SK-N-SH (cell line): Measurements from ENCODE around the gene OBSCN. TPM values are rescaled to one million over a fixed set of nuclear protein-coding genes. Genes with fewer than 3 reads are reported as not detected.

Experiments used
- CTCF ChIA-PET: fragments of 300-600, 350-600 bp; formaldehyde crosslinking; extraction: SDS; loops from one replicate; lab custom pipeline; 2021; lab: Yijun Ruan, JAX
- POLR2A ChIA-PET: fragments of 350-600 bp; sonication (Branson Sonifier 250); formaldehyde crosslinking; extraction: SDS; loops from one replicate; lab custom pipeline; 2020; ENCODE audit warnings: antibody characterized with exemption, inconsistent platforms; lab: Yijun Ruan, JAX
- DNase-seq: peaks from one replicate; pipeline ENCODE4 v3.0.0; 2012
- H2AFZ ChIP-seq: fragments of 200-600 bp; sonication (generic); 2 replicates; pipeline ENCODE4 v1.8.1; 2016; ENCODE audit warnings: antibody characterized with exemption, mild to moderate bottlenecking, low read depth
- H3F3A ChIP-seq: fragments of 200-600 bp; sonication (generic); replicated peaks from 2 replicates; pipeline ENCODE3; 2016; ENCODE audit warnings: antibody characterized with exemption, mild to moderate bottlenecking; ENCODE audit not compliant: insufficient read depth
- H3K27ac ChIP-seq, 2 experiments: fragments of 200-500 bp in 1 of 2; fragments of 200-600 bp in 1 of 2; sonication (Bioruptor generic) in 1 of 2; sonication (generic), shearing (Covaris generic) in 1 of 2; 2 replicates each; pipeline versions ENCODE4 v1.5.1 to v1.6.1; 2014 to 2016; ENCODE audit warnings: low read depth in 2 of 2, inconsistent platforms in 1 of 2, low read length in 1 of 2, mild to moderate bottlenecking in 1 of 2, mixed read lengths in 1 of 2
- H3K27me3 ChIP-seq: fragments of 200-600 bp; sonication (generic), shearing (Covaris generic); 2 replicates; pipeline ENCODE4 v1.6.1; 2016; ENCODE audit warnings: mixed run types; ENCODE audit not compliant: insufficient read depth
- H3K36me3 ChIP-seq, 2 experiments: fragments of 200-500 bp in 1 of 2; fragments of 200-600 bp in 1 of 2; sonication (Bioruptor generic) in 1 of 2; sonication (generic) in 1 of 2; replicated peaks in 1 of 2; 2 replicates each; pipeline versions ENCODE3 to v1.5.1; 2014 to 2016; ENCODE audit warnings: low read length in 1 of 2, mild to moderate bottlenecking in 1 of 2; ENCODE audit not compliant: insufficient read depth in 2 of 2, control insufficient read depth in 1 of 2
- H3K4me1 ChIP-seq, 2 experiments: fragments of 200-500 bp in 1 of 2; fragments of 200-600 bp in 1 of 2; sonication (Bioruptor generic) in 1 of 2; sonication (generic), shearing (Covaris generic) in 1 of 2; 2 replicates each; pipeline versions ENCODE4 v1.5.1 to v1.6.1; 2014 to 2016; ENCODE audit warnings: low read depth in 1 of 2, low read length in 1 of 2, mixed run types in 1 of 2; ENCODE audit not compliant: insufficient read depth in 2 of 2, control insufficient read depth in 1 of 2
- H3K4me2 ChIP-seq: fragments of 200-600 bp; sonication (generic), shearing (Covaris generic); 2 replicates; pipeline ENCODE4 v1.6.1; 2017; ENCODE audit warnings: mixed run types
- H3K4me3 ChIP-seq, 2 experiments: fragments of 200-500 bp in 1 of 2; fragments of 200-600 bp in 1 of 2; sonication (Bioruptor generic) in 1 of 2; sonication (generic), shearing (Covaris generic) in 1 of 2; 2 replicates each; pipeline versions ENCODE4 v1.5.1 to v1.8.1; 2014 to 2016; ENCODE audit warnings: low read depth in 2 of 2, inconsistent platforms in 1 of 2, low read length in 1 of 2, mild to moderate bottlenecking in 1 of 2, mixed read lengths in 1 of 2, moderate library complexity in 1 of 2
- H3K79me2 ChIP-seq: fragments of 200-600 bp; sonication (generic); 2 replicates; pipeline ENCODE4 v1.8.1; 2017; ENCODE audit warnings: mild to moderate bottlenecking; ENCODE audit not compliant: insufficient read depth
- H3K9ac ChIP-seq: fragments of 200-600 bp; sonication (generic); 2 replicates; pipeline ENCODE4 v1.6.1; 2017; ENCODE audit warnings: mixed run types
- H3K9me2 ChIP-seq: fragments of 200-600 bp; sonication (generic); 2 replicates; pipeline ENCODE4 v1.6.1; 2017; ENCODE audit warnings: mixed run types
- H3K9me3 ChIP-seq: fragments of 200-600 bp; sonication (generic); 2 replicates; pipeline ENCODE4 v1.6.1; 2017; ENCODE audit warnings: mixed run types, mild to moderate bottlenecking, moderate library complexity
- H4K20me1 ChIP-seq: fragments of 200-600 bp; sonication (generic); 2 replicates; pipeline ENCODE4 v1.6.1; 2017; ENCODE audit warnings: mild to moderate bottlenecking, mixed run types; ENCODE audit not compliant: insufficient read depth
- ELF1 ChIP-seq: IDR thresholded peaks from 2 replicates; pipeline ENCODE4 v1.4.0; 2012
- EZH2phosphoT487 ChIP-seq: fragments of 200-600 bp; sonication (generic); IDR thresholded peaks from 2 replicates; pipeline ENCODE4 v1.6.1; 2017; ENCODE audit warnings: low read depth, mixed run types, mild to moderate bottlenecking, antibody characterized with exemption, moderate library complexity, borderline replicate concordance
- FOSL2 ChIP-seq: IDR thresholded peaks from 2 replicates; pipeline ENCODE4 v1.4.0; 2012; ENCODE audit warnings: low read depth, mild to moderate bottlenecking, moderate library complexity, borderline replicate concordance
- FOXJ3 ChIP-seq: sonication (generic); formaldehyde crosslinking; IDR thresholded peaks from 2 replicates; pipeline ENCODE4 v1.5.1; 2020; ENCODE audit warnings: mild to moderate bottlenecking, missing genetic modification reagents
- PBX3 ChIP-seq: IDR thresholded peaks from 2 replicates; pipeline ENCODE4; 2012
- RAD21 ChIP-seq: IDR thresholded peaks from 2 replicates; pipeline ENCODE4 v1.6.1; 2012; ENCODE audit warnings: mild to moderate bottlenecking, low read length
- RCOR1 ChIP-seq: fragments of 150-350 bp; IDR thresholded peaks from 2 replicates; pipeline ENCODE4 v1.6.1; 2017; ENCODE audit warnings: antibody characterized with exemption, low read length
- REST ChIP-seq: IDR thresholded peaks from 2 replicates; pipeline ENCODE4 v1.6.1; 2012; ENCODE audit warnings: mild to moderate bottlenecking, low read depth, low read length, moderate library complexity
- SIN3A ChIP-seq: IDR thresholded peaks from 2 replicates; pipeline ENCODE4 v1.6.1; 2012; ENCODE audit warnings: low read depth, mild to moderate bottlenecking, low read length, moderate library complexity, borderline replicate concordance
- SMC3 ChIP-seq: IDR thresholded peaks from 2 replicates; pipeline ENCODE4 v1.6.1; 2012; ENCODE audit warnings: low read depth, low read length, improper control_type of control experiment
- TCF12 ChIP-seq: IDR thresholded peaks from 2 replicates; pipeline ENCODE4 v1.4.0; 2012
- TEAD4 ChIP-seq: IDR thresholded peaks from 2 replicates; pipeline ENCODE4 v1.4.0; 2012; ENCODE audit warnings: mild to moderate bottlenecking, borderline replicate concordance; ENCODE audit not compliant: insufficient read depth
- YY1 ChIP-seq: IDR thresholded peaks from 2 replicates; pipeline ENCODE4 v1.4.0; 2012; ENCODE audit warnings: low read depth, mild to moderate bottlenecking
- WGBS: methylation state at CpG from one replicate; pipeline ENCODE4 v1.1.6; 2017; ENCODE audit warnings: low lambda C conversion rate; 5-methylcytosine and 5-hydroxymethylcytosine counted together
- polyA plus RNA-seq, 3 experiments: library from polyadenylated mRNA; depleted of rRNA; stranded (reverse); fragments of >200 nt; gene quantifications; 2 replicates each; pipeline ENCODE4 v1.2.3, GENCODE V29; 2012

Gene OBSCN
- polyA plus RNA-seq, 1 of the 3 experiments (the other 2 are of a cell fraction): 4.0 TPM

GRCh38 chr1:228321895-228322294 lies 114.1 kb downstream of the OBSCN start:
- H3K27me3 ChIP-seq: no peaks in the 10 kb centered on the region
- H3K9ac ChIP-seq: no peak overlapping the region
- H3K27ac ChIP-seq: no peak overlapping the region
- H3K9me2 ChIP-seq: no peaks in the 10 kb centered on the region
- POLR2A ChIA-PET: no interaction called here
- no peaks in the 10 kb centered on the region for H3K79me2 ChIP-seq
- H3K4me1 ChIP-seq: no peaks in the 10 kb centered on the region
- 61% methylated on average over 5 of the region's 15 CpGs for WGBS
- no peaks in the 10 kb centered on the region for H3F3A ChIP-seq
- CTCF ChIA-PET: interaction anchor here (1.4 kb wide), 1 partner anchor 18 kb away, joined by 3 read pairs; no protein-coding TSS in a partner anchor
- H3K4me3 ChIP-seq: no peak overlapping the region
- no peaks in the 10 kb centered on the region for H3K9me3 ChIP-seq
- no peaks in the 10 kb centered on the region for H4K20me1 ChIP-seq
- TF ChIP-seq REST (no peak), YY1 (no peak), FOXJ3 (no peak)
- H3K36me3 ChIP-seq: no peaks in the 10 kb centered on the region
- H3K4me2 ChIP-seq: no peak overlapping the region
- DNase-seq: no peak
- H2AFZ ChIP-seq: no peak overlapping the region

GRCh38 chr1:228323401-228323800 lies 115.6 kb downstream of the OBSCN start:
- POLR2A ChIA-PET: no interaction called here
- Histone ChIP-seq H4K20me1 (no peaks in the 10 kb centered on the region), H3K27me3 (no peaks in the 10 kb centered on the region), H3K9ac (no peak overlapping the region), H3K9me2 (no peaks in the 10 kb centered on the region), H3F3A (no peaks in the 10 kb centered on the region), H3K4me2 (no peak overlapping the region), H3K79me2 (no peaks in the 10 kb centered on the region), H3K4me1 (no peaks in the 10 kb centered on the region), H3K36me3 (no peaks in the 10 kb centered on the region), H3K27ac (no peak overlapping the region), H2AFZ (no peak overlapping the region), H3K9me3 (no peaks in the 10 kb centered on the region), H3K4me3 (no peak overlapping the region)
- TF ChIP-seq EZH2phosphoT487 (no peak), PBX3 (no peak), RCOR1 (no peak), REST (no peak), FOSL2 (no peak), ELF1 (no peak), YY1 (no peak), SMC3 (no peak), TCF12 (no peak), SIN3A (no peak), RAD21 (no peak), TEAD4 (no peak)
- CTCF ChIA-PET: interaction anchor here (0.6 to 1.9 kb wide), 4 partner anchors 9 to 158 kb away, joined by 3 to 5 read pairs (median 3); partner anchors contain the start of gene IBA57
- 35% methylated on average over 2 of the region's 9 CpGs for WGBS
- DNase-seq: no peak
